ENCODE measurements around the gene CAMK2A.

DNA sequence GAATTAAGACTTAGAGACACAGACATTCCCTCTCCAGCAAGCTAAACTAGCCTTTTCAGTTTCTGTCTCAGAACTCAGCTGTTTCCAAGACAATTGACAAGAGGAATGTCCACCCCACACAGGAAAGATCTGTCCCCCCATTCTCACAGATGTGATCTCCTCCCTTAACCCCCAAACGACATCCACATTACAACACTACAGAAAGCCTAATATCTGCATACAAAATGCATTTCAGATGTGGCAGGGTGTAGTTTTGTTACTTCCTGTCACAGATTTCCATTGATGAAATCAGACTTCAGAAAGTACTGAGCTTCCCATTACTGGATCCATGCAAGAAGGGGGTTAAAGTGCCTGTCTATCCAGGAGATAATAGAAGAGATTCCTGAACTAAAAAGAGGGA, 16.0 kb upstream of the CAMK2A start:
- TF ChIP-seq, protein P1, sequence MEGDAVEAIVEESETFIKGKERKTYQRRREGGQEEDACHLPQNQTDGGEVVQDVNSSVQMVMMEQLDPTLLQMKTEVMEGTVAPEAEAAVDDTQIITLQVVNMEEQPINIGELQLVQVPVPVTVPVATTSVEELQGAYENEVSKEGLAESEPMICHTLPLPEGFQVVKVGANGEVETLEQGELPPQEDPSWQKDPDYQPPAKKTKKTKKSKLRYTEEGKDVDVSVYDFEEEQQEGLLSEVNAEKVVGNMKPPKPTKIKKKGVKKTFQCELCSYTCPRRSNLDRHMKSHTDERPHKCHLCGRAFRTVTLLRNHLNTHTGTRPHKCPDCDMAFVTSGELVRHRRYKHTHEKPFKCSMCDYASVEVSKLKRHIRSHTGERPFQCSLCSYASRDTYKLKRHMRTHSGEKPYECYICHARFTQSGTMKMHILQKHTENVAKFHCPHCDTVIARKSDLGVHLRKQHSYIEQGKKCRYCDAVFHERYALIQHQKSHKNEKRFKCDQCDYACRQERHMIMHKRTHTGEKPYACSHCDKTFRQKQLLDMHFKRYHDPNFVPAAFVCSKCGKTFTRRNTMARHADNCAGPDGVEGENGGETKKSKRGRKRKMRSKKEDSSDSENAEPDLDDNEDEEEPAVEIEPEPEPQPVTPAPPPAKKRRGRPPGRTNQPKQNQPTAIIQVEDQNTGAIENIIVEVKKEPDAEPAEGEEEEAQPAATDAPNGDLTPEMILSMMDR (conservative IDR thresholded peaks at IDR 0.05; ENCODE audit: low read depth, low read length): no peak
- TF ChIP-seq, protein P2, sequence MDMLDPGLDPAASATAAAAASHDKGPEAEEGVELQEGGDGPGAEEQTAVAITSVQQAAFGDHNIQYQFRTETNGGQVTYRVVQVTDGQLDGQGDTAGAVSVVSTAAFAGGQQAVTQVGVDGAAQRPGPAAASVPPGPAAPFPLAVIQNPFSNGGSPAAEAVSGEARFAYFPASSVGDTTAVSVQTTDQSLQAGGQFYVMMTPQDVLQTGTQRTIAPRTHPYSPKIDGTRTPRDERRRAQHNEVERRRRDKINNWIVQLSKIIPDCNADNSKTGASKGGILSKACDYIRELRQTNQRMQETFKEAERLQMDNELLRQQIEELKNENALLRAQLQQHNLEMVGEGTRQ (IDR thresholded peaks at IDR 0.05; ENCODE audit: low read depth, low read length): no peak
- TF ChIP-seq, protein P3, sequence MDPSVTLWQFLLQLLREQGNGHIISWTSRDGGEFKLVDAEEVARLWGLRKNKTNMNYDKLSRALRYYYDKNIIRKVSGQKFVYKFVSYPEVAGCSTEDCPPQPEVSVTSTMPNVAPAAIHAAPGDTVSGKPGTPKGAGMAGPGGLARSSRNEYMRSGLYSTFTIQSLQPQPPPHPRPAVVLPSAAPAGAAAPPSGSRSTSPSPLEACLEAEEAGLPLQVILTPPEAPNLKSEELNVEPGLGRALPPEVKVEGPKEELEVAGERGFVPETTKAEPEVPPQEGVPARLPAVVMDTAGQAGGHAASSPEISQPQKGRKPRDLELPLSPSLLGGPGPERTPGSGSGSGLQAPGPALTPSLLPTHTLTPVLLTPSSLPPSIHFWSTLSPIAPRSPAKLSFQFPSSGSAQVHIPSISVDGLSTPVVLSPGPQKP (IDR thresholded peaks at IDR 0.05; ENCODE audit: borderline replicate concordance, low read depth, low read length): no peak
- TF ChIP-seq POLR2A (IDR thresholded peaks at IDR 0.05; ENCODE audit: low read depth, low read length) (no peak), SMC3 (IDR thresholded peaks at IDR 0.05; ENCODE audit: low read depth, low read length) (no peak), FOS (IDR thresholded peaks at IDR 0.05; ENCODE audit: low read depth, low read length) (no peak), CHD1 (IDR thresholded peaks at IDR 0.05; ENCODE audit: low read depth, low read length) (no peak), RAD21 (IDR thresholded peaks at IDR 0.05; ENCODE audit: low read length) (no peak), CEBPB (IDR thresholded peaks at IDR 0.05; ENCODE audit: low read depth, low read length) (no peak), RFX5 (IDR thresholded peaks at IDR 0.05; ENCODE audit: low read depth, low read length) (no peak), BHLHE40 (IDR thresholded peaks at IDR 0.05; ENCODE audit: low read depth, low read length) (no peak), RCOR1 (IDR thresholded peaks at IDR 0.05; ENCODE audit: insufficient replicate concordance, low read length) (no peak), MAZ (IDR thresholded peaks at IDR 0.05; ENCODE audit: borderline replicate concordance, low read depth, low read length) (no peak)

All from IMR-90 (cell line).